ENCODE data around the gene TSPAN13.

TSPAN13 gene

DNA sequence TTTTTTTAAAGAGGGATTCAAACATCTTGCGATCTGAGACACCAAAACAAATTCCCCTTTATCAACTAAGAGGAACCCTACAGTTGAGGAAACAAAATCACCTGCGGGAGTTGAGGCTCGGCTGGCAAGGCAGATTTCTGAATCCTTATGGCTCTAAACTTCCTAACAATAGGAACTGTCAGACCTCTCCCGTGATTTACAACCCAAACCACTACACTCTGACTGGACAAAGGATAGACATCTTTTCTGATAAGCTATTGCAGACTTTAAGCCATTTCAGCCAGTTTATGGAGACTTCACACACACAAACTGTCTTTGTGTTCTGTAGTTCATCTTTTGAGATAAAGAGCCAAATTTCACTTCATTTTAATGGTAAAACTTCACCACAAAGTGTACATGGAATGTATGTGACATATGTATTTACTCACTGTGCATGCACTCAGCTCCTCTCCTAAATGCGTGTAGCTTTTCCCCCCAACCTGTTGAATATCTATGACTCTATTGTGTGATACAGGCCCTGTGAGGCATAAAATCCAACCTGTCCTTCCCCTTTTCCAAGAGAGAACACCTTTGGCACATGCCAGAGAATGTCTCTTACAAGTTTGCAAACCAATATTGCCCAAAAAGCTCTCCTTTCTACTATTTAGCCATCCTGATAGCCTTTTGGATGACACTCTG lies 15.4 kb upstream of the TSPAN13 start:
- TF ChIP-seq FOXA1 (IDR thresholded peaks at IDR 0.05), result no peak
- no peak for TF ChIP-seq ELF4 (IDR thresholded peaks at IDR 0.05)
- no peak for TF ChIP-seq ZNF384 (IDR thresholded peaks at IDR 0.05)
- no peak for TF ChIP-seq SP1 (IDR thresholded peaks at IDR 0.05)
- no peak for TF ChIP-seq FOXK2 (IDR thresholded peaks at IDR 0.05)
- TF ChIP-seq, protein P1, sequence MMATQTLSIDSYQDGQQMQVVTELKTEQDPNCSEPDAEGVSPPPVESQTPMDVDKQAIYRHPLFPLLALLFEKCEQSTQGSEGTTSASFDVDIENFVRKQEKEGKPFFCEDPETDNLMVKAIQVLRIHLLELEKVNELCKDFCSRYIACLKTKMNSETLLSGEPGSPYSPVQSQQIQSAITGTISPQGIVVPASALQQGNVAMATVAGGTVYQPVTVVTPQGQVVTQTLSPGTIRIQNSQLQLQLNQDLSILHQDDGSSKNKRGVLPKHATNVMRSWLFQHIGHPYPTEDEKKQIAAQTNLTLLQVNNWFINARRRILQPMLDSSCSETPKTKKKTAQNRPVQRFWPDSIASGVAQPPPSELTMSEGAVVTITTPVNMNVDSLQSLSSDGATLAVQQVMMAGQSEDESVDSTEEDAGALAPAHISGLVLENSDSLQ (IDR thresholded peaks at IDR 0.05), result peak; percentile 76
- ChIA-PET CTCF (no interaction called here), POLR2A (no interaction called here)
- no peak for DNase-seq (ENCODE audit: extremely low spot score)

DNA sequence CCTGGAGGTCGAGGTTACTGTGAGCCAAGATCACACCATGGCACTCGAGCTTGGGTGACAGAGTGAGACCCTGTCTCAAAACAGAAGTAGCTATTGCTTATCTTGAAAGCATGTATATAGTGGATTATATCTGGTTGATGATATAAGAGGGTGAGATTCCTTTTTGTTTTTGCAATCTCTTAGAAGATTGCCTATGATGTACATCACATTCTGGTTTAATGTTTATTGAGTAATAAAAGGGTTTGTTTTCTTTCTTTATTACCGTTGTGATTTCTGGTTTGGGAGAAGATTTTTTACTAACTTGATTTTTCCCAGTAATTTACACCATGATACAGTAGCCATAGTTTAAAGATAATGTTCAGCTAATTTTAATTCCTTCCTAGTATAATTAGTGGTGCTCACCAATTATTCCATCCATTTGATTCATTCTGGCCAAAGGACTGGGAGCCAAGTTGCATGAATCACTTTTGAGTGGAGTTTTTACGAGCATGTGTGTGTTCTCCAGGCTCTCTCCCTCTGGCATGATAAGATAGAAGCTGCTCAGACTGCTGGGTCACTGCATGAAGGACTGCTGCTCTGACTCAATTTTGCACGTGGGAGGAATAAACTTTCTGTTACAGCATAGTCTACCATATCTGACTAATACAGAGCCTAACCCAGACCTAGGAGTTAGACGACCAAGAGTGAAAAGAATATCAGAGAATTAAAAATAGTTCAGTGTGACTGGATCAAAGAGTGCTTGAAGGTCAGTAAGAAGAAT lies 13.5 kb upstream of the TSPAN13 start:
- CTCF ChIA-PET, result no interaction called here
- peak; percentile 48 for DNase-seq (ENCODE audit: extremely low spot score)
- POLR2A ChIA-PET, result no interaction called here
- TF ChIP-seq FOXK2 (IDR thresholded peaks at IDR 0.05) (no peak), TARDBP (IDR thresholded peaks at IDR 0.05) (no peak), L3MBTL2 (conservative IDR thresholded peaks at IDR 0.05) (no peak; the same call in 1 of the 2 replicates), LEF1 (IDR thresholded peaks at IDR 0.05; ENCODE audit: borderline replicate concordance) (no peak), SUZ12 (IDR thresholded peaks at IDR 0.05) (no peak), NFRKB (IDR thresholded peaks at IDR 0.05) (no peak)
- TF ChIP-seq, protein P1 (IDR thresholded peaks at IDR 0.05), result peak; percentile 38; the same call in 1 of the 2 replicates

GRCh38 chr7:16740623-16740953 lies 13.0 kb upstream of the TSPAN13 start:
- TF ChIP-seq, protein P1 (IDR thresholded peaks at IDR 0.05), result no peak
- TF ChIP-seq FOXA1 (IDR thresholded peaks at IDR 0.05) (no peak), TARDBP (IDR thresholded peaks at IDR 0.05) (no peak), ELF4 (IDR thresholded peaks at IDR 0.05) (no peak), NFRKB (IDR thresholded peaks at IDR 0.05) (no peak), FOXK2 (IDR thresholded peaks at IDR 0.05) (no peak), SP1 (IDR thresholded peaks at IDR 0.05) (no peak), LEF1 (IDR thresholded peaks at IDR 0.05; ENCODE audit: borderline replicate concordance) (no peak), ZNF384 (IDR thresholded peaks at IDR 0.05) (no peak), SUZ12 (IDR thresholded peaks at IDR 0.05) (no peak), CTBP1 (IDR thresholded peaks at IDR 0.05; ENCODE audit: borderline replicate concordance) (no peak), HDGF (IDR thresholded peaks at IDR 0.05; ENCODE audit: borderline replicate concordance) (no peak), ARNT (IDR thresholded peaks at IDR 0.05) (no peak)
- ChIA-PET CTCF (no interaction called here), POLR2A (no interaction called here)

GRCh38 chr7:16740996-16741395 lies 12.6 kb upstream of the TSPAN13 start:
- TF ChIP-seq BHLHE40 (IDR thresholded peaks at IDR 0.05; ENCODE audit: borderline replicate concordance) (no peak), ELF4 (IDR thresholded peaks at IDR 0.05) (no peak), FOXA1 (IDR thresholded peaks at IDR 0.05) (no peak), SP1 (IDR thresholded peaks at IDR 0.05) (no peak), LEF1 (IDR thresholded peaks at IDR 0.05; ENCODE audit: borderline replicate concordance) (no peak), L3MBTL2 (conservative IDR thresholded peaks at IDR 0.05) (no peak), NFRKB (IDR thresholded peaks at IDR 0.05) (no peak), SUZ12 (IDR thresholded peaks at IDR 0.05) (no peak), CTBP1 (IDR thresholded peaks at IDR 0.05; ENCODE audit: borderline replicate concordance) (no peak), TARDBP (IDR thresholded peaks at IDR 0.05) (no peak), HDGF (IDR thresholded peaks at IDR 0.05; ENCODE audit: borderline replicate concordance) (no peak), FOXM1 (IDR thresholded peaks at IDR 0.05; ENCODE audit: borderline replicate concordance) (no peak), ARNT (IDR thresholded peaks at IDR 0.05) (no peak)
- no peak for DNase-seq (ENCODE audit: extremely low spot score)
- ChIA-PET POLR2A (no interaction called here), CTCF (no interaction called here)

More at GRCh38 chr7:16740623-16740953, 13.0 kb upstream of the TSPAN13 start:
- no peak for DNase-seq (ENCODE audit: extremely low spot score)

DNA sequence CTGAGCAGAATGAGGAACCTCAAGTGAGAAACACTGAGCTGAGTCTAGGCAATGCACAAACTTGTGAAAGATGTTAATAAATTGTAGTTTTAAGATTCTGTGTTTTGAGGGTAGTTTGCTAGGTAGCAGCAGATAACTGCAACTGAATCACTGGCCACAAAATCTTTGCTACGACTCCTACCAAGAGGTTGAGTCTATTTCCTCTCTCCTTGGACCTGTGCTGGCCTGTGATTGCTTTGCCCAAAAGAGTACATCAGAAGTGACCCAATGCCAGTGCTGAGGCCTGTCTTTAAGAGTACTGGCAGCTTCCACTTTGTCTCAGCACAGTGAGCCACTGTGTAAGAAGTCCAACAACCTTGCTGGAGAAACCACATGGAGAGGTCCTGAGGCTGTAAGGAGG lies 11.9 kb upstream of the TSPAN13 start:
- DNase-seq (ENCODE audit: extremely low spot score), result no peak
- CTCF ChIA-PET, result interaction anchor here (1.1 kb wide), 1 partner anchor 60 kb away, joined by 3 read pairs; no protein-coding TSS in a partner anchor
- TF ChIP-seq FOXM1 (IDR thresholded peaks at IDR 0.05; ENCODE audit: borderline replicate concordance) (no peak), SUZ12 (IDR thresholded peaks at IDR 0.05) (no peak), NFRKB (IDR thresholded peaks at IDR 0.05) (no peak), ARNT (IDR thresholded peaks at IDR 0.05) (no peak), HDGF (IDR thresholded peaks at IDR 0.05; ENCODE audit: borderline replicate concordance) (no peak), BHLHE40 (IDR thresholded peaks at IDR 0.05; ENCODE audit: borderline replicate concordance) (no peak), SP1 (IDR thresholded peaks at IDR 0.05) (no peak), L3MBTL2 (conservative IDR thresholded peaks at IDR 0.05) (no peak), ZNF384 (IDR thresholded peaks at IDR 0.05) (no peak)
- POLR2A ChIA-PET, result no interaction called here

GRCh38 chr7:16742547-16742946 lies 11.0 kb upstream of the TSPAN13 start:
- DNase-seq (ENCODE audit: extremely low spot score), result no peak
- ChIA-PET POLR2A (no interaction called here), CTCF (interaction anchor here (1.1 to 1.2 kb wide), 2 partner anchors 9 to 59 kb away, joined by 3 read pairs; no protein-coding TSS in a partner anchor)
- TF ChIP-seq ARNT (IDR thresholded peaks at IDR 0.05), result no peak
- no peak for TF ChIP-seq NFRKB (IDR thresholded peaks at IDR 0.05)
- TF ChIP-seq ZNF384 (IDR thresholded peaks at IDR 0.05), result no peak
- TF ChIP-seq L3MBTL2 (conservative IDR thresholded peaks at IDR 0.05), result no peak
- no peak for TF ChIP-seq HDGF (IDR thresholded peaks at IDR 0.05; ENCODE audit: borderline replicate concordance)
- TF ChIP-seq SUZ12 (IDR thresholded peaks at IDR 0.05), result no peak
- TF ChIP-seq ELF4 (IDR thresholded peaks at IDR 0.05), result no peak
- TF ChIP-seq TARDBP (IDR thresholded peaks at IDR 0.05), result no peak
- no peak for TF ChIP-seq FOXM1 (IDR thresholded peaks at IDR 0.05; ENCODE audit: borderline replicate concordance)
- TF ChIP-seq CTBP1 (IDR thresholded peaks at IDR 0.05; ENCODE audit: borderline replicate concordance), result no peak
- TF ChIP-seq SP1 (IDR thresholded peaks at IDR 0.05), result no peak
